WTC11 (cell line): ENCODE results near the gene TNRC6A. TPM values are rescaled to one million over a fixed set of nuclear protein-coding genes. Genes with fewer than 3 reads are reported as not detected.

ENCODE experiments used
- ATAC-seq: fragments of 200-7000 bp; cut with Tn5 transposase; 2 replicates; pipeline ENCODE4 v1.10.0; 2021; ENCODE audit warnings: mild to moderate bottlenecking, moderate library complexity
- CTCF ChIA-PET: fragments of 300-600 bp; sonication (Branson Sonifier 250); formaldehyde crosslinking; loops from one replicate; lab custom pipeline; 2021; ENCODE audit warnings: antibody characterized with exemption; lab: Charles Lee
- POLR2A ChIA-PET: fragments of 350-600 bp; sonication (Branson Sonifier 250); formaldehyde crosslinking; loops from one replicate; lab custom pipeline; 2021; ENCODE audit warnings: antibody characterized with exemption; lab: Charles Lee
- DNase-seq: peaks from one replicate; pipeline ENCODE4 v3.0.0; 2021; ENCODE audit warnings: low spot score
- H3K27ac Mint-ChIP-seq: 2 replicates; pipeline ENCODE4 v1.8.0; 2021; ENCODE audit warnings: mixed read lengths
- H3K27me3 Mint-ChIP-seq: 2 replicates; pipeline ENCODE4 v1.8.0; 2021; ENCODE audit warnings: low read depth, mild to moderate bottlenecking, moderate library complexity, mixed read lengths
- H3K36me3 Mint-ChIP-seq: 2 replicates; pipeline ENCODE4 v1.8.0; 2021; ENCODE audit warnings: mixed read lengths
- H3K4me1 Mint-ChIP-seq: 2 replicates; pipeline ENCODE4 v1.8.0; 2022; ENCODE audit warnings: mixed read lengths
- H3K4me3 Mint-ChIP-seq: 2 replicates; pipeline ENCODE4 v1.8.0; 2021; ENCODE audit warnings: mild to moderate bottlenecking, moderate library complexity, mixed read lengths
- H3K9me3 Mint-ChIP-seq: 2 replicates; pipeline ENCODE4 v1.8.0; 2021; ENCODE audit warnings: mixed read lengths
- AR ChIP-seq: fragments of 250-450 bp; sonication (Bioruptor Pico); IDR thresholded peaks from 2 replicates; pipeline ENCODE4 v1.9.0; 2021; ENCODE audit warnings: mild to moderate bottlenecking
- GRHL2 ChIP-seq: fragments of 250-450 bp; sonication (Bioruptor Pico); IDR thresholded peaks from 2 replicates; pipeline ENCODE4 v1.8.0; 2022; ENCODE audit warnings: mild to moderate bottlenecking, moderate library complexity; ENCODE audit not compliant: insufficient replicate concordance, severe bottlenecking
- JAZF1 ChIP-seq: fragments of 250-450 bp; sonication (Bioruptor Pico); IDR thresholded peaks from 2 replicates; pipeline ENCODE4 v1.9.0; 2021; ENCODE audit warnings: moderate library complexity, mild to moderate bottlenecking, inconsistent platforms
- NR1H2 ChIP-seq: sonication (generic); formaldehyde crosslinking; IDR thresholded peaks from 2 replicates; pipeline ENCODE4 v1.9.0; 2021; ENCODE audit warnings: mild to moderate bottlenecking, moderate library complexity, missing genetic modification reagents
- PRDM15 ChIP-seq: sonication (generic); formaldehyde crosslinking; IDR thresholded peaks from 2 replicates; pipeline ENCODE4 v1.8.0; 2022; ENCODE audit warnings: missing genetic modification reagents
- PRRX2 ChIP-seq: fragments of 250-450 bp; sonication (Bioruptor Pico); IDR thresholded peaks from 2 replicates; pipeline ENCODE4 v1.8.0; 2021; ENCODE audit warnings: mild to moderate bottlenecking
- STAT6 ChIP-seq: sonication (generic); formaldehyde crosslinking; conservative IDR thresholded peaks from 2 replicates; pipeline ENCODE4 v1.8.1; 2023; ENCODE audit warnings: mild to moderate bottlenecking, low read depth, missing genetic modification reagents, moderate library complexity
- TEAD4 ChIP-seq: sonication (generic); formaldehyde crosslinking; IDR thresholded peaks from 2 replicates; pipeline ENCODE4 v1.8.0; 2022; ENCODE audit warnings: mild to moderate bottlenecking, missing genetic modification reagents
- ZNF121 ChIP-seq: sonication (generic); formaldehyde crosslinking; IDR thresholded peaks from 2 replicates; pipeline ENCODE4 v1.8.0; 2023; ENCODE audit warnings: missing genetic modification reagents
- total RNA-seq: library from RNA; stranded (reverse); gene quantifications from 3 replicates; pipeline ENCODE4 v1.2.3, GENCODE V29; 2021

The TNRC6A gene
- total RNA-seq, 1 experiment from 2014 or later: 86.3 TPM

GRCh38 chr16:24826817-24827566, 97.5 kb downstream of the TNRC6A start:
- ChIA-PET CTCF (no interaction called here), POLR2A (no interaction called here)
- DNase-seq (no peak), ATAC-seq (no peak)
- Mint-ChIP-seq H3K4me3 (no peak overlapping the region), H3K9me3 (no peaks in the 10 kb centered on the region), H3K27ac (peak overlapping the region; percentile 37), H3K36me3 (peaks cover 44% of the 10 kb centered on the region), H3K27me3 (no peaks in the 10 kb centered on the region), H3K4me1 (no peaks in the 10 kb centered on the region)
- 0 out of 2 replicates have a peak, but pooled peaks have one; percentile 54 for TF ChIP-seq AR
- no peak for TF ChIP-seq PRDM15
- peak; percentile 85 for TF ChIP-seq ZNF121 (CRISPR knock-in tag)

DNA sequence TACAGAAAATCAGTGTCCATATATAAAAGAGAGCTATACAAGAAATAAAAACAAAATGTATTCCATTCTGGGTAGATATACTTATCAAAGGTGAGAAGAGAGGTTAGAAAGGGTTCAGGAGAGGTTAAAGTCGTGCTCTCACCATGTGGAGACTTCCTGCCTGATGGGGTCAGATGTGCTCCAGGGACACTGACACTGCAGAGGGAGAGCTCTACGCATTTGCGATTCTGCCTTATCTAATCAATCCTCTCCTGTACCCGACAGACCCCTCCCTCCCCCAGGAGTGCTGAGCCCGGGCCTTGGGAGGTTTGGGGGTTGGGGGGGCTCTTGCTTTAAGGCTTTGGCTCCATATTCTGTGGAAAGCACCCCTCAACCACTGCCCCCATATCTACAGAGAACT, 99.7 kb downstream of the TNRC6A start:
- TF ChIP-seq NR1H2 (CRISPR knock-in tag): no peak
- no peak for TF ChIP-seq JAZF1
- TF ChIP-seq, all 79 proteins: peak for 0
- Mint-ChIP-seq H3K36me3 (peaks cover 24% of the 10 kb centered on the region), H3K4me1 (no peaks in the 10 kb centered on the region), H3K4me3 (no peak overlapping the region), H3K9me3 (no peaks in the 10 kb centered on the region), H3K27me3 (no peaks in the 10 kb centered on the region), H3K27ac (no peak overlapping the region)
- POLR2A ChIA-PET: no interaction called here
- DNase-seq: no peak
- CTCF ChIA-PET: interaction anchor here (0.6 kb wide), 1 partner anchor 77 kb away, joined by 4 read pairs; no protein-coding TSS in a partner anchor
- ATAC-seq: peak; percentile 14

DNA sequence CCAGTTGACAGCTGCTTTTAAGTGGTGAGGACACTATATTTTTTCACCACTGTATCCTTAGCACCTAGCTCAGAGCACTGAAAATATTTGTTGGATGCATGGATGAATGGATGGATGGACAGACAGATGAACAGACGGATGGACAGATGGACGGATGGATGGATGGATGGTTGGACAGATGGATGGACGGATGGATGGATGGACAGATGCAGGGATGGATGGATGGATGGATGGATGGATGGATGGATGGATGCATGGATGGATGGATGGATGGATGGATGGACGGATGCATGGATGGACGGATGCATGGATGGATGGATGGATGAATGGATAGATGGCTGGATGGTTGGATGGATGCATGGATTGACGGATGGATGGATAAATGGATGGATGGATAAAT, 103.9 kb downstream of the TNRC6A start:
- ChIA-PET CTCF (interaction anchor here (0.8 to 2.1 kb wide), 3 partner anchors 51 to 74 kb away, joined by 3 to 5 read pairs (median 4); no protein-coding TSS in a partner anchor), POLR2A (no interaction called here)
- DNase-seq: no peak
- no peak for ATAC-seq
- H3K4me1 Mint-ChIP-seq: no peaks in the 10 kb centered on the region
- no peak overlapping the region for H3K4me3 Mint-ChIP-seq
- H3K27ac Mint-ChIP-seq: no peak overlapping the region
- H3K27me3 Mint-ChIP-seq: no peaks in the 10 kb centered on the region
- TF ChIP-seq STAT6: no peak
- no peak for TF ChIP-seq TEAD4 (CRISPR knock-in tag)
- no peak for TF ChIP-seq GRHL2 (CRISPR knock-in tag)
- no peak for TF ChIP-seq PRRX2 (CRISPR knock-in tag)
- TF ChIP-seq, all 79 proteins: peak for 0
- no peaks in the 10 kb centered on the region for H3K36me3 Mint-ChIP-seq
- no peaks in the 10 kb centered on the region for H3K9me3 Mint-ChIP-seq
